HG03342 (cell line): Measurements from ENCODE around the gene SYCP2L.
"Not testable (repeated sequence)": the region's sequence is repeated elsewhere in the genome, so short reads cannot be mapped to it uniquely, and the experiment has no call there.

Experiments
- ATAC-seq: cut with Tn5 transposase; IDR thresholded peaks from one replicate; pipeline ENCODE4 v1.9.1; 2021; ENCODE audit warnings: mild to moderate bottlenecking, moderate library complexity; ENCODE audit not compliant: unreplicated experiment

SYCP2L gene

GRCh38 chr6:11002176-11002575 lies 115.3 kb downstream of the SYCP2L start:
- no peak for ATAC-seq

DNA sequence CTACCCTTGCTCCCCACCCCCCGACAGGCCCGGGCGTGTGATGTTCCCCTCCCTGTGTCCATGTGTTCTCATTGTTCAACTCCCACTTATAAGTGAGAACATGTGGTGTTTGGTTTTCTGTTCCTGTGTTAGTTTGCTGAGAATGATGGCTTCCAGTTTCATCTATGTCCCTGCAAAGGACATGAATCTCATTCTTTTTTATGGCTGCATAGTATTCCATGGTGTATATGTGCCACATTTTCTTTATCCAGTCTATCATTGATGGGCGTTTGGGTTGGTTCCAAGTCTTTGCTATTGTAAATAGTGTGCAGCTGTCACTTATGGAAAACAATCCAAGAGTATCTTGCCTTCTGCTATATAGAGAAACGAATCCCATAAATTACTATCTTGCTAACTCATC lies 116.4 kb downstream of the SYCP2L start:
- not testable (repeated sequence) for ATAC-seq

GRCh38 chr6:11006061-11006460 lies 119.2 kb downstream of the SYCP2L start:
- ATAC-seq = no peak

- no peak for ATAC-seq
Observed at GRCh38 chr6:11007715-11008608, 121.1 kb downstream of the SYCP2L start.

DNA sequence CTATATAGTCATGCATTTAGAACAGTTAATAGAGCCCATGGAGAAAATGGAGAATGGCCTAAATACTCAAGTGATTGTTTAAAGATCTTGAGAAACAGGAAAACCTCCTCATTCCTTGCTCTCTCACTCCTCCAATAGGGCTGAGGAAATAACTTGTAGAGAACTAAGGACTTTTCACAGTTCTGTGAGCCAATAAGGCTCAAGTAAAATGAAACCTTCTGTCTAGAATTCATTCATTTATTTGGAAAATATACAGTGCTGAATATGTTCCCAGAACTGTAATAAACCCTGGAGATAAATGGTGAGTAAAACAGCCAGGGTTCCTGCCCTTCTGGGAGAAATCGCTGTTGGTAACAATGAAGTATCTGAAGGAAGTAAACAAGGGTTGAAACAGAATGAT lies 122.0 kb downstream of the SYCP2L start:
- ATAC-seq = no peak

GRCh38 chr6:11009353-11009752 lies 122.5 kb downstream of the SYCP2L start:
- peak; percentile 61 for ATAC-seq

GRCh38 chr6:11011787-11012234 lies 125.0 kb downstream of the SYCP2L start:
- no peak for ATAC-seq

GRCh38 chr6:11012295-11012754 lies 125.5 kb downstream of the SYCP2L start:
- no peak for ATAC-seq

GRCh38 chr6:11012976-11013720 lies 126.3 kb downstream of the SYCP2L start:
- ATAC-seq = no peak

DNA sequence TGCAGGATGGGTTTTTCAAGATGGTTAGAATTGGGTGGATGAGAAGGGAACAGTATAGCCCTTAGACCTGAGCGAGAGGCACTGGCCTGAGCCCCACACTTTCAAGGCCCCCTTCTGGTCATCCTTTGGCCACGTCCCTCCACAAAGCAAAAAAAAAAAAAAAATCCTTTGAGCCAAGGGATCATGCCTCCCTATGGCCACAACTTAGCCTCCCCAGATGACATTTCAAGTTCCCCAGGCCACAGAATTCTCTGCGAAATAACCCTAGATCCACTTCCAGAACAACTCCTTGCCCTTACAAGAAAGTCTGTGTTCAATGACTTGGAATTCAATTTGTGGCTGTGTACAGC lies 126.8 kb downstream of the SYCP2L start:
- ATAC-seq = no peak

DNA sequence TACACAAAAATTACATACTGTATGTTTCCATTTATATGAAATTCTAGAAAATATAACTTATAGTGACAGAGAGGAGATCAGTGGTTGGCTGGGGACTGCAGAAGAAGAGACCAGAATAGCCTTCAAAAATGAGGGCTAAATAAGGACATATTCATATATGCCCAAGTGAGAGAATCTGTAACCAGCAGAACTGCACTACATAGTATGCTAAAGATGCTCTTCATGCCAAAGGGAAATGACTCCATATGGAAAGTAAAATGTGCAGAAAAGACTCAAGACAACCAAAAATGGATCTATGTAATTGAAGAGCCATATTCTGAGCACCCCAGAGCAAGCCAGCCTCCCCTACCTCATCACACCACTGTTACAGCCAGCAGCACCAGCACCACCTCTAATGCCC lies 128.2 kb downstream of the SYCP2L start:
- no peak for ATAC-seq

- ATAC-seq = no peak
Observed at GRCh38 chr6:11016452-11016851, 129.6 kb downstream of the SYCP2L start.

GRCh38 chr6:11017090-11017489 lies 130.2 kb downstream of the SYCP2L start:
- no peak for ATAC-seq

DNA sequence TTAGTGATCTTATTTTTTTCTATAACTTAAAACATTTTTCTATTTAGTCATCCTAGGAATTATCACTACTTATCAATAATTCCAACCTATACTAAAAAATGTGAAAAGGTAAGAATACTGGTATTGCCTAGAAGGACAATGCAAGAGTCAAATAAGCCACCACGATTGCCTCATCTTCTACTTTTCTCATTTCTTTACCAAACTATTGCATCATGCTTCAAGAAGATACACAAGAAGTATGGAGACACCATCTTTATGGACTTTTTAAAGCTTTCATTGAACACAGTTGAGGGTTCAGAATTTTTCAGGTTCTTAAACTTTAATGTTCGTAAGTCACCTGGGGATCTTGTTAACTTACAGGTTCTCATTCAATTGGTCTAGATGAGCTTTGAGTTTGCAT lies 131.4 kb downstream of the SYCP2L start:
- ATAC-seq = no peak

DNA sequence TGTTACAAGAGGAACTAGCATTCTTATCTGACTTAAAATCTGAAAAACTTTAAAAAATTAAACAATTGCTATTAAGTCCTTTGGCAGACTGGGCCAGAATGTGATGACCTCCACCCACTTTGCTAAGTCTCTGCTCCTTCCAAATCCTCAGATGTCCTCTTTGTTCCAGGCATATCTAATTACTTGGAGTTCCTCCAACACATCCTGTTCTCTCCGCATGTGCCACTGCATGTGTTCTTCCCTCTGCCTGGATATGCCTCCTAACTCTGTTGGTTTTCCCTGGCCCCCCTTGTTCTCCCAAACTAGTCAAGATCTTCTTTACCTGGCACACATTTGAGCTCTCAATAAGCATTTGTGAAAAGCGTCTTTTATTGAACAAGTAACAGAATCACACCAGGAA lies 134.2 kb downstream of the SYCP2L start:
- ATAC-seq = no peak

- no peak for ATAC-seq
Observed at GRCh38 chr6:11021714-11022113, 134.9 kb downstream of the SYCP2L start.

- no peak for ATAC-seq
Observed at GRCh38 chr6:11023032-11023431, 136.2 kb downstream of the SYCP2L start.
